SK-N-SH (cell line): ENCODE data around the gene SH3PXD2A.

Experiments
- CTCF ChIP-seq: fragments of 200-600 bp; sonication (generic); IDR thresholded peaks from 2 replicates; pipeline ENCODE4 v1.6.1; 2017; ENCODE audit warnings: antibody characterized with exemption, mild to moderate bottlenecking, moderate library complexity
- FOSL2 ChIP-seq: IDR thresholded peaks from 2 replicates; pipeline ENCODE4 v1.4.0; 2012; ENCODE audit warnings: low read depth, mild to moderate bottlenecking, moderate library complexity, borderline replicate concordance
- FOXM1 ChIP-seq: IDR thresholded peaks from 2 replicates; pipeline ENCODE4 v1.4.0; 2012; ENCODE audit warnings: low read depth, mild to moderate bottlenecking
- MEF2A ChIP-seq: IDR thresholded peaks from 2 replicates; pipeline ENCODE4 v1.4.0; 2012; ENCODE audit warnings: low read depth, borderline replicate concordance
- YY1 ChIP-seq: IDR thresholded peaks from 2 replicates; pipeline ENCODE4 v1.4.0; 2012; ENCODE audit warnings: low read depth, mild to moderate bottlenecking

GRCh38 chr10:103706762-103707161 lies 148.6 kb downstream of the SH3PXD2A start:
- TF ChIP-seq CTCF (no peak), MEF2A (no peak), YY1 (no peak), FOXM1 (no peak), FOSL2 (no peak)
